Measurements from ENCODE around the gene SLCO4A1.

The SLCO4A1 gene

GRCh38 chr20:62640870-62641269 lies 1.4 kb upstream of the SLCO4A1 start:
- Histone ChIP-seq H3K36me3 (ENCODE audit: control insufficient read depth, low read length) (peaks cover 33% of the 10 kb centered on the region), H3K79me2 (ENCODE audit: control insufficient read depth, low read length) (peaks cover 41% of the 10 kb centered on the region), H3K27me3 (ENCODE audit: control insufficient read depth, low read length) (no peaks in the 10 kb centered on the region), H3K4me2 (ENCODE audit: low read length) (peak overlapping the region; percentile 98; the same call in 1 of the 2 replicates), H3K9me3 (ENCODE audit: control insufficient read depth, insufficient read depth, low read length) (no peaks in the 10 kb centered on the region), H4K20me1 (ENCODE audit: control insufficient read depth, insufficient read depth, low read depth, low read length) (peaks cover 21% of the 10 kb centered on the region), H3K4me1 (ENCODE audit: control insufficient read depth, low read length) (peaks cover 55% of the 10 kb centered on the region), H3K4me3 (ENCODE audit: low read length) (peak overlapping the region; percentile 98; the same call in 1 of the 2 replicates), H3K27ac (ENCODE audit: low read depth, low read length) (no peak overlapping the region), H3K9me2 (replicated peaks; ENCODE audit: control insufficient read depth, low read length) (no peaks in the 10 kb centered on the region), H3F3A (ENCODE audit: control insufficient read depth, insufficient read depth) (peaks cover 5% of the 10 kb centered on the region)
- TF ChIP-seq EZH2phosphoT487 (IDR thresholded peaks at IDR 0.05; ENCODE audit: borderline replicate concordance, low read length): no peak
- no peak for TF ChIP-seq CTCF (IDR thresholded peaks at IDR 0.05; ENCODE audit: low read depth, low read length, poor library complexity, severe bottlenecking)

- Histone ChIP-seq H3K79me2 (ENCODE audit: control insufficient read depth, low read length) (peaks cover 47% of the 10 kb centered on the region), H3K9me3 (ENCODE audit: control insufficient read depth, insufficient read depth, low read length) (no peaks in the 10 kb centered on the region), H3K4me2 (ENCODE audit: low read length) (peak overlapping the region; percentile 98), H4K20me1 (ENCODE audit: control insufficient read depth, insufficient read depth, low read depth, low read length) (peaks cover 24% of the 10 kb centered on the region), H3K4me1 (ENCODE audit: control insufficient read depth, low read length) (peaks cover 55% of the 10 kb centered on the region), H3K36me3 (ENCODE audit: control insufficient read depth, low read length) (peaks cover 39% of the 10 kb centered on the region), H3K9me2 (replicated peaks; ENCODE audit: control insufficient read depth, low read length) (no peaks in the 10 kb centered on the region), H3F3A (ENCODE audit: control insufficient read depth, insufficient read depth) (peaks cover 5% of the 10 kb centered on the region), H3K27me3 (ENCODE audit: control insufficient read depth, low read length) (no peaks in the 10 kb centered on the region), H3K27ac (ENCODE audit: low read depth, low read length) (peak overlapping the region; percentile 49), H3K4me3 (ENCODE audit: low read length) (peak overlapping the region; percentile 98)
- TF ChIP-seq EZH2phosphoT487 (IDR thresholded peaks at IDR 0.05; ENCODE audit: borderline replicate concordance, low read length) (no peak), CTCF (IDR thresholded peaks at IDR 0.05; ENCODE audit: low read depth, low read length, poor library complexity, severe bottlenecking) (no peak)
Observed at GRCh38 chr20:62641321-62642050, 817 bp upstream of the SLCO4A1 start.

- Histone ChIP-seq H3K9me2 (replicated peaks; ENCODE audit: control insufficient read depth, low read length) (no peaks in the 10 kb centered on the region), H3K4me3 (ENCODE audit: low read length) (peak overlapping the region; percentile 98), H3K27me3 (ENCODE audit: control insufficient read depth, low read length) (no peaks in the 10 kb centered on the region), H4K20me1 (ENCODE audit: control insufficient read depth, insufficient read depth, low read depth, low read length) (peaks cover 35% of the 10 kb centered on the region), H3F3A (ENCODE audit: control insufficient read depth, insufficient read depth) (peaks cover 5% of the 10 kb centered on the region), H3K36me3 (ENCODE audit: control insufficient read depth, low read length) (peaks cover 52% of the 10 kb centered on the region), H3K9me3 (ENCODE audit: control insufficient read depth, insufficient read depth, low read length) (no peaks in the 10 kb centered on the region), H3K27ac (ENCODE audit: low read depth, low read length) (peak overlapping the region; percentile 68), H3K79me2 (ENCODE audit: control insufficient read depth, low read length) (peaks cover 61% of the 10 kb centered on the region), H3K4me2 (ENCODE audit: low read length) (peak overlapping the region; percentile 98), H3K4me1 (ENCODE audit: control insufficient read depth, low read length) (peaks cover 60% of the 10 kb centered on the region)
- TF ChIP-seq EZH2phosphoT487 (IDR thresholded peaks at IDR 0.05; ENCODE audit: borderline replicate concordance, low read length) (no peak), CTCF (IDR thresholded peaks at IDR 0.05; ENCODE audit: low read depth, low read length, poor library complexity, severe bottlenecking) (no peak)
Observed at GRCh38 chr20:62642666-62643520, 590 bp downstream of the SLCO4A1 start.

Measured in DOHH2 (cell line).